Stomach smooth muscle (tissue), 2 donors: Measurements from ENCODE around the gene GRK1.

ENCODE experiments used
- H3K27ac ChIP-seq: one replicate; pipeline ENCODE4 v1.7.0; 2013; ENCODE audit warnings: mild to moderate bottlenecking, low read length, inconsistent platforms
- H3K27me3 ChIP-seq, 2 donors: one replicate each; pipeline ENCODE4 v1.7.0; 2013; ENCODE audit warnings: low read length in 2 of 2; ENCODE audit not compliant: insufficient read depth in 2 of 2, control insufficient read depth in 1 of 2
- H3K36me3 ChIP-seq, 2 donors: one replicate each; pipeline ENCODE4 v1.7.0; 2013; ENCODE audit warnings: low read length in 2 of 2; ENCODE audit not compliant: control insufficient read depth in 2 of 2, insufficient read depth in 2 of 2
- H3K4me1 ChIP-seq: one replicate; pipeline ENCODE4 v1.7.0; 2013; ENCODE audit warnings: low read length; ENCODE audit not compliant: control insufficient read depth, insufficient read depth
- H3K4me3 ChIP-seq, 2 donors: one replicate each; pipeline ENCODE4 v1.7.0; 2013; ENCODE audit warnings: low read length in 2 of 2
- H3K9ac ChIP-seq, 2 donors: one replicate each; pipeline ENCODE4 v1.7.0; 2013; ENCODE audit warnings: low read length in 2 of 2, mild to moderate bottlenecking in 1 of 2
- H3K9me3 ChIP-seq, 2 donors: one replicate each; pipeline ENCODE4 v1.7.0; 2013; ENCODE audit warnings: low read length in 2 of 2; ENCODE audit not compliant: control insufficient read depth in 2 of 2
- donor health status: healthy.
- donor health status: Pancreatic carcinoma.

Gene GRK1

GRCh38 chr13:113668491-113668971, 1.5 kb downstream of the GRK1 start:
- Histone ChIP-seq H3K27ac (no peak overlapping the region), H3K27me3 (peaks cover 5 to 12% of the 10 kb centered on the region in 2 donors), H3K9me3 (no peaks in the 10 kb centered on the region), H3K36me3 (no peaks in the 10 kb centered on the region), H3K9ac (no peak overlapping the region), H3K4me1 (no peaks in the 10 kb centered on the region), H3K4me3 (no peak overlapping the region)

GRCh38 chr13:113669231-113669754, 2.3 kb downstream of the GRK1 start:
- Histone ChIP-seq H3K4me1 (no peaks in the 10 kb centered on the region), H3K27ac (no peak overlapping the region), H3K4me3 (no peak overlapping the region), H3K9me3 (no peaks in the 10 kb centered on the region), H3K27me3 (peaks cover 5 to 12% of the 10 kb centered on the region in 2 donors), H3K9ac (no peak overlapping the region), H3K36me3 (no peaks in the 10 kb centered on the region)

- Histone ChIP-seq H3K27me3 (peaks cover 5 to 12% of the 10 kb centered on the region in 2 donors), H3K27ac (no peak overlapping the region), H3K4me1 (no peaks in the 10 kb centered on the region), H3K9ac (no peak overlapping the region), H3K9me3 (no peaks in the 10 kb centered on the region), H3K4me3 (no peak overlapping the region), H3K36me3 (no peaks in the 10 kb centered on the region)
Measured at GRCh38 chr13:113669755-113670341, 2.8 kb downstream of the GRK1 start.

DNA sequence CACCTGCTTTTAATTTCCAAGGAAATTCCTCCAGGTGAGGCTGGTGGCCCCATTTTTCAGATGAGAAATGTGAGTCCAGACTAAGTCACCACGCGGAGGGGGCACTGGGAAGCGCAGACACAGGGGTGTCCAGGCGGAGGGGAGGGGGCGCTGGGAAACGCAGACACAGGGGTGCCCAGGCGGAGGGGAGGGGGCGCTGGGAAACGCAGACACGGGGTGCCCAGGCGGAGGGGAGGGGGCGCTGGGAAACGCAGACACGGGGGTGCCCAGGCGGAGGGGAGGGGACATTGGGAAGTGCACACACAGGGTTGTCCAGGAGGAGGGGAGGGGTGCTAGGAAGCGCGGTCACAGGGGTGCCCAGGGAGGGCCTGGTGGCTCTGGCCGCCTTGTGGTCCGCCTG, 3.5 kb downstream of the GRK1 start:
- Histone ChIP-seq H3K27me3 (peaks cover 1 to 8% of the 10 kb centered on the region in 2 donors), H3K9ac (no peak overlapping the region), H3K36me3 (no peaks in the 10 kb centered on the region), H3K4me3 (no peak overlapping the region), H3K27ac (no peak overlapping the region), H3K9me3 (no peaks in the 10 kb centered on the region), H3K4me1 (no peaks in the 10 kb centered on the region)

DNA sequence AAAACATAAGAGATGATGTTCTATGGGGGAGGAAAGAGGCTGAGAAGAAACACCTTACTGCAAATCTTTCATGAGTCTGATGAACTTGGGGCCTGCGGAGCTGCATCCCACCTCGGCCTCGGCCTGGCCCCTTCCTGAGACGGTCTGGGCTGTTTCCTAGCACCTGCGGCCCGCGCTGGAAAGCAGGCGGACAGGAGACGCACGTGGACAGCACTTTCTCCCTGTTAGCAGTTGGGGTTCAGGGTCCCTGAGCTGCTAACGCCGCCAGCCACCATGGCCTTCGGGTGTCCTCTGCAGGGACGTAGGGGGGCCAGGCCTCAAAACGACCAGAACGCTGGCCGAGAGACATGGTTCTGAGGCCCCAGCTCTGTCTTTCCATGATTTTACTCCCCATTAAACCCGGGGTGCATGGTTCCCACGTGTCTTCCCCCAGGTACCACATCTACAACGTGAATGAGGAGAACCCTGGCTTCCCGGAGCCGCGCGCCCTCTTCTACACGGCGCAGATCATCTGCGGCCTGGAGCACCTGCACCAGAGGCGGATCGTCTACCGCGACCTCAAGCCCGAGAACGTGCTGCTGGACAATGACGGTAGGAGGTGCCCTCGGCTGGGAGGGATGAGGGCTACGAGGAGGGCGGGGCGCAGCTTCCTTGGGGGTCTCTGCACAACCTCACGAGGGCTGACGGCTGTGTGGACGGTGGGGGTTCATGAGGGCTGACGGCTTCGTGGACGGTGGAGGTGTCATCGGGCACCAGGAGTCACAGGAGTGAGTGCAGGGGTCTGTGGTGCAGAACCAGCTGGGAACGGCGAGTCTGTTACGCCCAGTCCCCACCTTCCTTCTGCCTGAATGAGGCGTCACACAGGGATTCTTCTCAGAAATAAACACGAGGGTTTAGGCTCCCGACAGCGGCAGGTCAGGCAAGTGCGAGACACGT, 4.3 kb downstream of the GRK1 start:
- Histone ChIP-seq H3K9me3 (no peaks in the 10 kb centered on the region), H3K4me1 (no peaks in the 10 kb centered on the region)

GRCh38 chr13:113672002-113672651, 5.1 kb downstream of the GRK1 start:
- H3K9me3 ChIP-seq: no peaks in the 10 kb centered on the region

More for the DNA sequence above, 4.3 kb downstream of the GRK1 start:
- no peak overlapping the region for H3K9ac ChIP-seq
- H3K27ac ChIP-seq: no peak overlapping the region
- H3K36me3 ChIP-seq: no peaks in the 10 kb centered on the region
- H3K27me3 ChIP-seq: peaks cover 0 to 6% of the 10 kb centered on the region in 2 donors
- no peak overlapping the region for H3K4me3 ChIP-seq

GRCh38 chr13:113722921-113723320, 55.9 kb downstream of the GRK1 start:
- no peaks in the 10 kb centered on the region for H3K9me3 ChIP-seq
- no peak overlapping the region for H3K9ac ChIP-seq
- H3K36me3 ChIP-seq: no peaks in the 10 kb centered on the region
- H3K27ac ChIP-seq: no peak overlapping the region
- peaks cover 0 to 6% of the 10 kb centered on the region in 2 donors for H3K27me3 ChIP-seq
- H3K4me3 ChIP-seq: no peak overlapping the region
- H3K4me1 ChIP-seq: peaks cover 5% of the 10 kb centered on the region

More at GRCh38 chr13:113672002-113672651, 5.1 kb downstream of the GRK1 start:
- Histone ChIP-seq H3K9ac (no peak overlapping the region), H3K27ac (no peak overlapping the region), H3K4me3 (no peak overlapping the region), H3K4me1 (no peaks in the 10 kb centered on the region), H3K27me3 (peaks cover 0 to 6% of the 10 kb centered on the region in 2 donors), H3K36me3 (no peaks in the 10 kb centered on the region)

- Histone ChIP-seq H3K36me3 (no peaks in the 10 kb centered on the region), H3K9me3 (no peaks in the 10 kb centered on the region), H3K4me3 (no peak overlapping the region), H3K27me3 (peaks cover 0 to 9% of the 10 kb centered on the region in 2 donors), H3K4me1 (peaks cover 5% of the 10 kb centered on the region), H3K27ac (no peak overlapping the region), H3K9ac (no peak overlapping the region)
Measured at GRCh38 chr13:113723410-113724015, 56.5 kb downstream of the GRK1 start.

DNA sequence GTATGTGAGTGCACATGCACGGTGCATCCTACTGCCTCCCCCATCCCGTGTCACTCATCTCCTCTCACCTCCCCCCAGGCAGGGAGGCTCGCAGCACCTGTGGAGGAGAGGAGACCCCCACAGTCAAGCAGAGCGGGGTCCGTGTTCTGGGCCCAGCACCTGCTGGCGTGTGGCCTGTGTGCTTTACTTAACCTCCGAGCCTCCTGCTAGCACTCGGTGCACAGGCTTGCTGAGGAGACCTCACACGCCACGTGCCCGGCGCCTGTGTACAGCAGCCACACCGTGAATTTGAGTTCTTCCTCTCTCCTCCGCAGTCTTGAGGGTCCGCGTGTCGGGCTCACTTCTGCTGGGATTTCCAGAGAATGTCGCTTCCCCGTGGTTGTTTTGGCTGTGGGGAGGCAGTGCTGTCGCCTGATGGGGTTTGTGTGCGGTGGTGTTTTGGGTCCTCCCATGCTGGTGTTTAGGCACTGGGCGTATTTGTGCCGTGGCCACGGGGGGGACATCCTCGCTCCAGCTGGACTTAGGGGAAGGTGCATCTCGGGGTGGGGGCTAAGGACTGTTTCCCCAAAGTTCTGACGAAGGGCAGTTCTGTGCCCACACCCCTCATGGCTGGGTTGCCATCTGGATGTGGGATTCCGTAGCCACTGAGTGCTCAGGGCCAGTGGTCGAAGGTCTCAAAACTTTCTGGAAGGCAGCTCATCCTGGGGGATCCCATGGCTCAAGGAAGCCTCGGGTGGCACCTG, 57.2 kb downstream of the GRK1 start:
- H3K36me3 ChIP-seq: no peaks in the 10 kb centered on the region
- H3K9ac ChIP-seq: no peak overlapping the region
- peaks cover 9% of the 10 kb centered on the region for H3K4me1 ChIP-seq
- H3K27me3 ChIP-seq: peaks cover 0 to 15% of the 10 kb centered on the region in 2 donors
- H3K9me3 ChIP-seq: no peaks in the 10 kb centered on the region
- no peak overlapping the region for H3K27ac ChIP-seq
- H3K4me3 ChIP-seq: no peak overlapping the region
